Activated T-cell treated with anti-CD3 and anti-CD28 coated beads, Interleukin-2, amount 50 U/mL, for 4 hours (primary cell): ENCODE data around the gene SRRM3. TPM values are rescaled to one million over a fixed set of nuclear protein-coding genes. Genes with fewer than 3 reads are reported as not detected.
"Not testable (repeated sequence)": the region's sequence is repeated elsewhere in the genome, so short reads cannot be mapped to it uniquely, and the experiment has no call there.

Source experiments
- ATAC-seq, 2 donors: fragments of 200-7000 bp; cut with Tn5 transposase; one replicate each; pipeline ENCODE4 v1.10.0; 2021
- DNase-seq: peaks from one replicate; pipeline ENCODE4 v3.0.0-alpha.2; 2020
- H3K27me3 Mint-ChIP-seq: one replicate; pipeline ENCODE4 v1.8.0; 2021; ENCODE audit warnings: low read depth, mixed read lengths
- H3K36me3 Mint-ChIP-seq: one replicate; pipeline ENCODE4 v1.8.0; 2022; ENCODE audit warnings: mixed read lengths; ENCODE audit not compliant: insufficient read depth
- H3K4me1 Mint-ChIP-seq: one replicate; pipeline ENCODE4 v1.8.0; 2021; ENCODE audit warnings: low read depth, mixed read lengths
- H3K4me3 Mint-ChIP-seq: one replicate; pipeline ENCODE4 v1.8.0; 2021; ENCODE audit warnings: mild to moderate bottlenecking, moderate library complexity, mixed read lengths
- H3K9me3 Mint-ChIP-seq: one replicate; pipeline ENCODE4 v1.8.0; 2021; ENCODE audit warnings: mixed read lengths
- total RNA-seq, 3 donors: library from RNA; stranded (reverse); gene quantifications; one replicate each; pipeline ENCODE4 v1.2.1, GENCODE V29; 2021

Gene SRRM3
- total RNA-seq, 3 donors from 2014 or later: 0.10 TPM; not detected in 2

GRCh38 chr7:76273503-76273902 lies 71.8 kb downstream of the SRRM3 start:
- H3K36me3 Mint-ChIP-seq: no peaks in the 10 kb centered on the region
- DNase-seq (no peak), ATAC-seq (no peak)
- no peaks in the 10 kb centered on the region for H3K9me3 Mint-ChIP-seq
- H3K27me3 Mint-ChIP-seq: peaks cover 26% of the 10 kb centered on the region
- H3K4me1 Mint-ChIP-seq: peaks cover 10% of the 10 kb centered on the region
- H3K4me3 Mint-ChIP-seq: no peak overlapping the region

- H3K27me3 Mint-ChIP-seq: peaks cover 36% of the 10 kb centered on the region
- H3K9me3 Mint-ChIP-seq: no peaks in the 10 kb centered on the region
- ATAC-seq (peak in 1 of 2 donors; percentile 31), DNase-seq (no peak)
- H3K4me1 Mint-ChIP-seq: peaks cover 10% of the 10 kb centered on the region
- no peak overlapping the region for H3K4me3 Mint-ChIP-seq
- H3K36me3 Mint-ChIP-seq: no peaks in the 10 kb centered on the region
Observed at GRCh38 chr7:76278540-76278939, 76.8 kb downstream of the SRRM3 start.

- H3K27me3 Mint-ChIP-seq: peaks cover 42% of the 10 kb centered on the region
- no peak for ATAC-seq
- H3K9me3 Mint-ChIP-seq: no peaks in the 10 kb centered on the region
- no peak overlapping the region for H3K4me3 Mint-ChIP-seq
- H3K4me1 Mint-ChIP-seq: peaks cover 11% of the 10 kb centered on the region
- DNase-seq: no peak
- no peaks in the 10 kb centered on the region for H3K36me3 Mint-ChIP-seq
Observed at GRCh38 chr7:76280408-76280807, 78.7 kb downstream of the SRRM3 start.

GRCh38 chr7:76281006-76281705 lies 79.5 kb downstream of the SRRM3 start:
- no peaks in the 10 kb centered on the region for H3K9me3 Mint-ChIP-seq
- H3K4me1 Mint-ChIP-seq: peaks cover 11% of the 10 kb centered on the region
- peaks cover 38% of the 10 kb centered on the region for H3K27me3 Mint-ChIP-seq
- H3K36me3 Mint-ChIP-seq: no peaks in the 10 kb centered on the region
- DNase-seq (no peak), ATAC-seq (peak; percentile 42 to 46)
- peak overlapping the region; percentile 73 for H3K4me3 Mint-ChIP-seq

GRCh38 chr7:76281706-76282343 lies 80.1 kb downstream of the SRRM3 start:
- ATAC-seq: peak in 1 of 2 donors; percentile 4
- Mint-ChIP-seq H3K4me1 (peaks cover 11% of the 10 kb centered on the region), H3K4me3 (peak overlapping the region; percentile 70), H3K36me3 (no peaks in the 10 kb centered on the region), H3K9me3 (no peaks in the 10 kb centered on the region), H3K27me3 (peaks cover 36% of the 10 kb centered on the region)
- DNase-seq: no peak

- no peak for DNase-seq
- Mint-ChIP-seq H3K9me3 (no peaks in the 10 kb centered on the region), H3K36me3 (no peaks in the 10 kb centered on the region), H3K27me3 (peaks cover 35% of the 10 kb centered on the region), H3K4me3 (peak overlapping the region; percentile 62), H3K4me1 (peaks cover 11% of the 10 kb centered on the region)
- ATAC-seq: peak; percentile 39 to 43
Observed at GRCh38 chr7:76282344-76283253, 80.9 kb downstream of the SRRM3 start.

GRCh38 chr7:76283254-76284159 lies 81.8 kb downstream of the SRRM3 start:
- H3K36me3 Mint-ChIP-seq: no peaks in the 10 kb centered on the region
- H3K27me3 Mint-ChIP-seq: peaks cover 33% of the 10 kb centered on the region
- H3K9me3 Mint-ChIP-seq: no peaks in the 10 kb centered on the region
- DNase-seq (no peak), ATAC-seq (no peak)
- H3K4me3 Mint-ChIP-seq: peak overlapping the region; percentile 56
- peaks cover 11% of the 10 kb centered on the region for H3K4me1 Mint-ChIP-seq

GRCh38 chr7:76285604-76286374 lies 84.1 kb downstream of the SRRM3 start:
- H3K4me3 Mint-ChIP-seq: no peak overlapping the region
- ATAC-seq (no peak), DNase-seq (no peak)
- no peaks in the 10 kb centered on the region for H3K9me3 Mint-ChIP-seq
- H3K36me3 Mint-ChIP-seq: no peaks in the 10 kb centered on the region
- H3K4me1 Mint-ChIP-seq: peaks cover 11% of the 10 kb centered on the region
- H3K27me3 Mint-ChIP-seq: peaks cover 22% of the 10 kb centered on the region

GRCh38 chr7:76286842-76287403 lies 85.2 kb downstream of the SRRM3 start:
- Mint-ChIP-seq H3K36me3 (no peaks in the 10 kb centered on the region), H3K4me1 (peaks cover 14% of the 10 kb centered on the region), H3K27me3 (peaks cover 16% of the 10 kb centered on the region), H3K9me3 (no peaks in the 10 kb centered on the region), H3K4me3 (no peak overlapping the region)
- DNase-seq (no peak), ATAC-seq (no peak)

GRCh38 chr7:76290847-76291350 lies 89.2 kb downstream of the SRRM3 start:
- ATAC-seq, H3K36me3 Mint-ChIP-seq, DNase-seq, H3K9me3 Mint-ChIP-seq, H3K4me3 Mint-ChIP-seq, H3K4me1 Mint-ChIP-seq, H3K27me3 Mint-ChIP-seq: not testable (repeated sequence)

- Mint-ChIP-seq H3K4me3 (no peak overlapping the region), H3K27me3 (no peaks in the 10 kb centered on the region), H3K9me3 (no peaks in the 10 kb centered on the region), H3K4me1 (peaks cover 8% of the 10 kb centered on the region), H3K36me3 (no peaks in the 10 kb centered on the region)
- ATAC-seq: peak; percentile 95
- peak; percentile 88 for DNase-seq
Observed at GRCh38 chr7:76291351-76292212, 89.9 kb downstream of the SRRM3 start.

- Mint-ChIP-seq H3K27me3 (no peaks in the 10 kb centered on the region), H3K36me3 (no peaks in the 10 kb centered on the region), H3K9me3 (no peaks in the 10 kb centered on the region), H3K4me1 (peaks cover 8% of the 10 kb centered on the region), H3K4me3 (no peak overlapping the region)
- DNase-seq: no peak
- ATAC-seq: no peak
Observed at GRCh38 chr7:76292213-76292573, 90.5 kb downstream of the SRRM3 start.
